ENCODE data around the gene MRPL45. TPM values are rescaled to one million over a fixed set of nuclear protein-coding genes. Genes with fewer than 3 reads are reported as not detected.

Gene MRPL45
- total and polyA plus RNA-seq, 4 donors, result 26.8 to 36.4 (median 34.3) TPM

DNA sequence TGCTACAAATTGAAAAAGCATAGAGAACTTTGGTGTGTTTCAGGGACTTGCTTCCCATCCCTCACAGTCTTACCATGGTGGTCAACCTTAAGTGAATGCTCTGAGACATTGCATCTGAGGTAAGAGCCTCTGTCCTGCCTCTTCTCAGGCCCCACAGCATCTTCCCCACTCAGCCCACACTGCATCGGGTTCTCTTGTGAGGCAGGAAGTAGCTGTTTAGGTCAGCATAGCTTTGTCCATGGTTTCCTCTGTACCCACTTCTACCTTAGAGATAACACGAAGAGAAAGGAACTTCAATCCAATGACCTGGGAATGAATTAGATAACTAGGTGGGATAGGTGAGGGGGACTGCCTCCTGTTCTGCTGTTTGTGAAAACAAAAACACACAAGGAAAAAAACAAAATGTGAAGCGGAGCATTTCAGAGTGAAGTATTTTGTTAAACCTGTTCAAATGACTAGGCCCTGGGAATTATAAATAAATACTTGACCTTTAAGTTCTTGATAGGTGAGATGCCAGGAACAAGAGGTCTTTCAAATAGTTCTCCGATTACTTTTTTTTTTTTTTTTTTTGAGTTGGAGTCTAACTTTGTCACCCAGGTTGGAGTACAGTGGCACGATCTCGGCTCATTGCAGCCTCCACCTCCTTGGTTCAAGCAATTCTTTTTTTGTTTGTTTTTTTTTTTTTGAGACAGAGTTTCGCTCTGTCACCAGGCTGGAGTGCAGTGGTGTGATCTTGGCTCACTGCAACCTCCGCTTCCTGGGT, 72.3 kb downstream of the MRPL45 start:
- Histone ChIP-seq H3K36me3 (ENCODE audit: control insufficient read depth, insufficient read depth, low read length) (peaks cover 73% of the 10 kb centered on the region), H3K9me3 (ENCODE audit: control insufficient read depth, insufficient read depth, low read length) (no peaks in the 10 kb centered on the region), H3K27me3 (ENCODE audit: control insufficient read depth, insufficient read depth, low read length) (no peaks in the 10 kb centered on the region), H3K27ac (ENCODE audit: low read depth, low read length) (no peak overlapping the region), H3K4me3 (ENCODE audit: low read depth, low read length) (no peak overlapping the region), H3K4me1 (ENCODE audit: control insufficient read depth, insufficient read depth, low read length) (no peaks in the 10 kb centered on the region)
- WGBS (ENCODE audit: insufficient coverage), result no CpG with 5 or more reads among the region's 8 CpGs
- no peak for DNase-seq (ENCODE audit: low read depth in 4 of 6, low spot score in 6 of 6)

Other genes starting within 250 kb of the MRPL45 start
- gene TBC1D3C, start 228.5 kb upstream of the MRPL45 start, total RNA-seq, result not detected
- gene TBC1D3C, start 228.5 kb upstream of the MRPL45 start, polyA plus RNA-seq (ENCODE audit: insufficient read length in 2 of 2), result 10 to 100 TPM in 1 of 2 donors, not detected in 1; 11.0 TPM
- not detected for gene TBC1D3E, start 169.2 kb upstream of the MRPL45 start, total RNA-seq
- gene TBC1D3E, start 169.2 kb upstream of the MRPL45 start, polyA plus RNA-seq (ENCODE audit: insufficient read length in 2 of 2), result not detected
- not detected for gene TBC1D3, start 104.6 kb upstream of the MRPL45 start, total RNA-seq
- under 1 TPM in 1 of 2 donors, not detected in 1; 0.24 TPM for gene TBC1D3, start 104.6 kb upstream of the MRPL45 start, polyA plus RNA-seq (ENCODE audit: insufficient read length in 2 of 2)
- gene GPR179, start 46.8 kb downstream of the MRPL45 start, total RNA-seq, result 1 to 10 TPM; 1.3 to 3.2 TPM
- 1 to 10 TPM; 6.3 to 7.6 TPM for gene GPR179, start 46.8 kb downstream of the MRPL45 start, polyA plus RNA-seq (ENCODE audit: insufficient read length in 2 of 2)
- 10 to 100 TPM; 22.2 to 24.4 TPM for gene SOCS7, start 54.7 kb downstream of the MRPL45 start, total RNA-seq
- gene SOCS7, start 54.7 kb downstream of the MRPL45 start, polyA plus RNA-seq (ENCODE audit: insufficient read length in 2 of 2), result 10 to 100 TPM; 33.1 to 33.4 TPM
- 10 to 100 TPM; 49.0 to 52.6 TPM for gene ARHGAP23, start 131.3 kb downstream of the MRPL45 start, total RNA-seq
- gene ARHGAP23, start 131.3 kb downstream of the MRPL45 start, polyA plus RNA-seq (ENCODE audit: insufficient read length in 2 of 2), result 10 to 100 TPM; 68.9 to 88.0 TPM

Measured in spinal cord (tissue), 10 donors.